K562 (cell line): ENCODE data around the gene CRKL. TPM values are rescaled to one million over a fixed set of nuclear protein-coding genes. Genes with fewer than 3 reads are reported as not detected.

Experiments
- BDP1 ChIP-seq: IDR thresholded peaks from 3 replicates; pipeline ENCODE4 v1.6.1; 2011; ENCODE audit not compliant: insufficient read length, insufficient read depth
- CEBPB ChIP-seq: fragments of 450-650 bp; IDR thresholded peaks from 2 replicates; pipeline ENCODE4 v1.6.1; 2016; ENCODE audit warnings: missing genetic modification characterization, missing compliant biosample characterization
- DMBX1 ChIP-seq: fragments of 250-450 bp; sonication (Bioruptor Pico); IDR thresholded peaks from 2 replicates; pipeline ENCODE4 v1.8.0; 2022; ENCODE audit warnings: inconsistent platforms, mild to moderate bottlenecking, moderate library complexity, borderline replicate concordance
- MCM5 ChIP-seq: fragments of 450-650 bp; IDR thresholded peaks from 2 replicates; pipeline ENCODE4 v1.6.1; 2016; ENCODE audit warnings: low read depth
- MYC ChIP-seq, 2 experiments: fragments of 250-450 bp in 1 of 2; sonication (Bioruptor Pico) in 1 of 2; IDR thresholded peaks; 2 replicates each; pipeline versions ENCODE4 v1.5.1 to v1.6.1; 2012 to 2021; ENCODE audit warnings: low read depth in 2 of 2, borderline replicate concordance in 1 of 2, improper control_type of control experiment in 1 of 2, low read length in 1 of 2, mild to moderate bottlenecking in 1 of 2, moderate library complexity in 1 of 2
- PHF21A ChIP-seq: fragments of 450-650 bp; IDR thresholded peaks from 2 replicates; pipeline ENCODE4 v1.6.1; 2017; ENCODE audit warnings: low read depth, borderline replicate concordance
- RBM25 ChIP-seq: fragments of 200-400 bp; formaldehyde crosslinking; IDR thresholded peaks from 2 replicates; pipeline ENCODE4 v1.6.1; 2018; ENCODE audit warnings: low read length, low read depth, moderate library complexity; ENCODE audit not compliant: severe bottlenecking
- TCF7L2 ChIP-seq: fragments of 150-350 bp; IDR thresholded peaks from 2 replicates; pipeline ENCODE4 v1.6.1; 2016; ENCODE audit warnings: low read depth, mild to moderate bottlenecking, low read length, moderate library complexity
- ZKSCAN3 ChIP-seq: fragments of 250-450 bp; sonication (Bioruptor Pico); IDR thresholded peaks from 2 replicates; pipeline ENCODE4 v1.4.0; 2020
- ZNF134 ChIP-seq: fragments of 250-450 bp; sonication (Bioruptor Pico); conservative IDR thresholded peaks from 2 replicates; pipeline ENCODE4 v1.4.0; 2020
- ZNF263 ChIP-seq: sonication (generic); formaldehyde crosslinking; IDR thresholded peaks from 2 replicates; pipeline ENCODE4 v1.8.0; 2022; ENCODE audit warnings: mild to moderate bottlenecking, missing genetic modification reagents, borderline replicate concordance
- ZNF280B ChIP-seq: fragments of 250-450 bp; sonication (Bioruptor Pico); IDR thresholded peaks from 2 replicates; pipeline ENCODE4 v1.5.1; 2021; ENCODE audit warnings: mild to moderate bottlenecking
- ZNF316 ChIP-seq: fragments of 450-650 bp; IDR thresholded peaks from 2 replicates; pipeline ENCODE4 v1.6.1; 2016
- ZNF407 ChIP-seq: fragments of 450-650 bp; IDR thresholded peaks from 2 replicates; pipeline ENCODE4 v1.6.1; 2016; ENCODE audit warnings: low read depth
- ZNF644 ChIP-seq: fragments of 200-800 bp; sonication (Bioruptor generic); IDR thresholded peaks from 2 replicates; pipeline ENCODE4 v1.6.1; 2016; ENCODE audit warnings: low read depth, missing genetic modification characterization, missing compliant biosample characterization
- polyA plus RNA-seq, 8 experiments: library from polyadenylated mRNA; depleted of rRNA in 4 of 8; stranded (reverse) in 5 of 8; unstranded in 3 of 8; fragments of >200 nt; fragmentation: Nextera tagmentation in 2 of 8; fragmentation: Illumina TruSeq in 1 of 8; extraction: Ambion mirVana in 2 of 8; extraction: Trizol in 1 of 8; gene quantifications; 2 replicates each; pipeline versions ENCODE4 v1.2.1 to v1.2.3, GENCODE V29; 2011 to 2014; ENCODE audit warnings: inconsistent platforms in 1 of 8, missing spikeins in 1 of 8
- total RNA-seq, 7 experiments: library from RNA; depleted of rRNA in 6 of 7; stranded (reverse); fragments of >200 nt in 6 of 7; fragmentation: Illumina TruSeq in 2 of 7; extraction: Trizol in 2 of 7; gene quantifications; 2 replicates each; pipeline versions ENCODE4 v1.2.1 to v1.2.3, GENCODE V29; 2011 to 2021; ENCODE audit warnings: low replicate concordance in 1 of 7
- TF ChIP-seq, protein P1 (sequence below): fragments of 450-650 bp; IDR thresholded peaks from 2 replicates; pipeline ENCODE4 v1.6.1; 2016
- TF ChIP-seq, protein P2 (sequence below): fragments of 250-450 bp; sonication (Bioruptor Pico); IDR thresholded peaks from 2 replicates; pipeline ENCODE4 v1.5.0; 2021

CRKL gene
- total and polyA plus RNA-seq, 9 of the 15 experiments (the other 6 are each of a cell fraction or from before 2014, with no cell fraction given): 100 to 263 (median 124) TPM

- TF ChIP-seq, protein P1, sequence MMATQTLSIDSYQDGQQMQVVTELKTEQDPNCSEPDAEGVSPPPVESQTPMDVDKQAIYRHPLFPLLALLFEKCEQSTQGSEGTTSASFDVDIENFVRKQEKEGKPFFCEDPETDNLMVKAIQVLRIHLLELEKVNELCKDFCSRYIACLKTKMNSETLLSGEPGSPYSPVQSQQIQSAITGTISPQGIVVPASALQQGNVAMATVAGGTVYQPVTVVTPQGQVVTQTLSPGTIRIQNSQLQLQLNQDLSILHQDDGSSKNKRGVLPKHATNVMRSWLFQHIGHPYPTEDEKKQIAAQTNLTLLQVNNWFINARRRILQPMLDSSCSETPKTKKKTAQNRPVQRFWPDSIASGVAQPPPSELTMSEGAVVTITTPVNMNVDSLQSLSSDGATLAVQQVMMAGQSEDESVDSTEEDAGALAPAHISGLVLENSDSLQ: peak; percentile 31; the same call in 1 of the 2 replicates
- TF ChIP-seq ZNF644 (tag) (no peak), PHF21A (no peak), ZNF263 (CRISPR knock-in tag) (no peak), DMBX1 (CRISPR knock-in tag) (no peak), ZNF134 (CRISPR knock-in tag) (no peak), MCM5 (no peak), ZNF407 (no peak), ZKSCAN3 (CRISPR knock-in tag) (no peak), CEBPB (tag) (no peak), BDP1 (no peak), TCF7L2 (no peak), MYC (IDR thresholded peaks at IDR 0.05; ENCODE audit: low read depth, low read length) (no peak), MYC (CRISPR knock-in tag; IDR thresholded peaks at IDR 0.05; ENCODE audit: borderline replicate concordance, low read depth) (no peak), ZNF316 (no peak), ZNF280B (CRISPR knock-in tag) (no peak), RBM25 (no peak)
- TF ChIP-seq, protein P2, sequence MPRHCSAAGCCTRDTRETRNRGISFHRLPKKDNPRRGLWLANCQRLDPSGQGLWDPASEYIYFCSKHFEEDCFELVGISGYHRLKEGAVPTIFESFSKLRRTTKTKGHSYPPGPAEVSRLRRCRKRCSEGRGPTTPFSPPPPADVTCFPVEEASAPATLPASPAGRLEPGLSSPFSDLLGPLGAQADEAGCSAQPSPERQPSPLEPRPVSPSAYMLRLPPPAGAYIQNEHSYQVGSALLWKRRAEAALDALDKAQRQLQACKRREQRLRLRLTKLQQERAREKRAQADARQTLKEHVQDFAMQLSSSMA (CRISPR knock-in tag): no peak
These were observed 20.0 kb downstream of the CRKL start (continued) for GRCh38 chr22:20937031-20937793.
